ENCODE measurements around the gene NEDD4L.

GRCh38 chr18:58194028-58194427, 150.0 kb downstream of the NEDD4L start:
- TF ChIP-seq NFRKB (IDR thresholded peaks at IDR 0.05) (no peak), TARDBP (IDR thresholded peaks at IDR 0.05) (no peak)
